GM20431 (cell line): ENCODE data around the gene GOLGA5.
"Not testable (repeated sequence)": the region's sequence is repeated elsewhere in the genome, so short reads cannot be mapped to it uniquely, and the experiment has no call there.

ENCODE experiments used
- in situ Hi-C: fragments of 300-500 bp; cut with MseI, MboI; formaldehyde crosslinking; loops from one replicate; pipeline ENCODE4 v1.15.0; 2020; ENCODE audit warnings: low sequenced_read_pairs; ENCODE audit not compliant: unreplicated experiment

The GOLGA5 gene, protein sequence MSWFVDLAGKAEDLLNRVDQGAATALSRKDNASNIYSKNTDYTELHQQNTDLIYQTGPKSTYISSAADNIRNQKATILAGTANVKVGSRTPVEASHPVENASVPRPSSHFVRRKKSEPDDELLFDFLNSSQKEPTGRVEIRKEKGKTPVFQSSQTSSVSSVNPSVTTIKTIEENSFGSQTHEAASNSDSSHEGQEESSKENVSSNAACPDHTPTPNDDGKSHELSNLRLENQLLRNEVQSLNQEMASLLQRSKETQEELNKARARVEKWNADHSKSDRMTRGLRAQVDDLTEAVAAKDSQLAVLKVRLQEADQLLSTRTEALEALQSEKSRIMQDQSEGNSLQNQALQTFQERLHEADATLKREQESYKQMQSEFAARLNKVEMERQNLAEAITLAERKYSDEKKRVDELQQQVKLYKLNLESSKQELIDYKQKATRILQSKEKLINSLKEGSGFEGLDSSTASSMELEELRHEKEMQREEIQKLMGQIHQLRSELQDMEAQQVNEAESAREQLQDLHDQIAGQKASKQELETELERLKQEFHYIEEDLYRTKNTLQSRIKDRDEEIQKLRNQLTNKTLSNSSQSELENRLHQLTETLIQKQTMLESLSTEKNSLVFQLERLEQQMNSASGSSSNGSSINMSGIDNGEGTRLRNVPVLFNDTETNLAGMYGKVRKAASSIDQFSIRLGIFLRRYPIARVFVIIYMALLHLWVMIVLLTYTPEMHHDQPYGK

DNA sequence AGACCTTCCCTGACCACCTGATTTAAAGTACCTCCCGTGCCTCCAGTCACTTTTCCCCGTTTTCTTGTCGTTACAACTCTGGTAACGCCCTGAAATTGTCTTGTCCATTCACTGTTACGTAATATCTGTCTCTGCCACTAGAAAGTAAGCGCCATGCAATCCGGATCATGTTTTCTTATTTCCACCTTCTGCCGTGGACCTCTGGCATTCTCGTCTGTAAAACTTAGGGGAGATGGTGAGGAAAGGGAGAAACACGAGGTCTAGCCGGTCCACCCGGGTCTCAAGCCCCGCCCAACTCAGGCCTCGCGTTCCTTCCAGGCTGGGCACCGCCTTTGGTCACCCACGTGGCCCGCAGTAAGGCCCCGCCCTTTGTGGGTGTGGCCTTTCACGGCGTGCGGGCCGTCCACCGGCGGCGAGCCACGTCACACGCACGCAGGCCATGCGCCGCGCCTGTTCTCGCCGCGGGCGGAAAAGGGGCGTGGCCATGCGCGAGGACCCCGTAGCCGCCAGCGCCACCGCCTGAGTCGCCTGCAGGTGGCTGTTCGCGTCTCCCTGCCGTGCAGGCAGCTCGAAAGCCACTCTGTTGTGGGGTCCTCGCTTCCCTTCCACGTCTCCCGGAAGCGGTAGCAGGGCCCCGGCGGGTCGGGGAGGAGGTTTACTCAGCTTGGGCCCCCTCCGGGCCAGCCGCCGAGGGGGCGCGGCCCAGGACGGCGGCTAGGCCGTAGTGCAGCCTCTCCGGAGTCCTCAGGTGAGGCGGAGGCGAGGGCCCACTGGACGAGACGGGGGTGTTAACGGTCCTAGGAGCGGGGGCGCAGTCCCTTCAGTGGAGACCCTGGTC is at the start of gene GOLGA5:
Gene GOLGA5 (plus strand): TSS at position 597 of the 838 bp plus-strand sequence. CDS start 3,133 bp downstream, outside the sequence.
- in situ Hi-C loops = no loop called here

DNA sequence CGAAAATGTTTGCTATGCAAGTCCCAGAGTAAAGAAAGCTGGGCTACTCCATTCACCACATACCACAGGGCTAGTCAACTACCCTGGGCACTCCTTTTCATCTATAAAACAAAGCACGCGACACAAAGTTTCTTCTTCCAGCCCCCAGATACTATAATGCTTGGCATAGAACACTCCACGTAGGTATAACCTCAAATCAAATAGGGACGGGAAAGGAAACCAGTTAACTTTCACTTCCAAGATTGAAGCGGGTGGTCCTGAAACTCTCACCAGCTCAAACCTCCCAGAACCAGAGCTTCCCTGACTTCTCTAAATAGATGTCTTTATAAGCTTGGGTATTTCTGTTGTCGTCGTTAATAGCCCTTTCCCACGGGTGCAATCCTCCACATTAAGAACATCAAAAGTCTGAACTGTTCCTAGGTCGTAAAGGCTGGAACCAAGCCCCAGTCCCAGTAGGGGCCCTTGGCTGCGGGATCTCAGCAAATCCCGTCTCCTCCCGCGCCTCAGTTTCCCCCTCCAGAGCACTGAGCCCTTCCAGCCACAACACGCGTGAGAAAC is 46.3 kb upstream of the GOLGA5 start:
- in situ Hi-C loops = no loop called here

DNA sequence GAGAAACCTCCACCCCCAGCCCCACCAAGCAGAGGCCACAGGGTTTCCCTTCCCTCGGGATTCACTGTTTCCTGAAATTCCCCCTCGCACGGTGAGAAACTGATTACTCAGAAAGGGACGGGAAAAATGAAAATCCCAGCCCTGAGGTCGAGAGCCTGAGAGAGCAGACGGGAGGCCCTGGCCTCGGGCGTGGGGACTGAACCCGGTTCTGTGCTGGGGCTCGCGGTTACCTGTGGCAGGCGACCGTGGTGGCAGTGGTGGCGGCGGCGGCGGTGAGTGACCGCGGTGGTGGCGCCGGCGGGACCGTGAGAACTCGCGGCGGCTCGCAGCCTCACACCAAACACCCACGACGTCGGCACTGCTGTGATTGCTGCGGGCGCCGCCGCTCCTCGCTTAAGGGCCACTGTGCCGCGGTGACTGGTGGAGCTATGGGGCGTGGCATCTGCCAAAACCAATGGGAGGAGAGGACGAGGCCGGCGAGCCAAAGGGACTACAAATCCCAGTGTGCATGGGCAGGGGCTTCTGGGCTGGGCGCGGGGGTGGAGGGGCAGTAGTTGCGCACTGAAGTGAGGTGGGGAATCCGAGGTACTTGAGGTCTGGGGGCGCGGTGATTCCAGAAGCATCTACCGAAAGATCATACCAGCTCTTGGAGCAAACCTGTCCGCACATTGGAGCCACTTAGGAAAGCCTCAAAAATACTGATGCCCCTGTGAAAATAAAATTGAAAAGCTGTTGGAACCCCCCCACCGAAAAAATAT is 45.7 kb upstream of the GOLGA5 start, which contains the start of gene LGMN:
Gene LGMN (minus strand): TSS at position 369 of the 758 bp plus-strand sequence. CDS start 15,841 bp downstream, outside the sequence.
- in situ Hi-C loops = no loop called here

DNA sequence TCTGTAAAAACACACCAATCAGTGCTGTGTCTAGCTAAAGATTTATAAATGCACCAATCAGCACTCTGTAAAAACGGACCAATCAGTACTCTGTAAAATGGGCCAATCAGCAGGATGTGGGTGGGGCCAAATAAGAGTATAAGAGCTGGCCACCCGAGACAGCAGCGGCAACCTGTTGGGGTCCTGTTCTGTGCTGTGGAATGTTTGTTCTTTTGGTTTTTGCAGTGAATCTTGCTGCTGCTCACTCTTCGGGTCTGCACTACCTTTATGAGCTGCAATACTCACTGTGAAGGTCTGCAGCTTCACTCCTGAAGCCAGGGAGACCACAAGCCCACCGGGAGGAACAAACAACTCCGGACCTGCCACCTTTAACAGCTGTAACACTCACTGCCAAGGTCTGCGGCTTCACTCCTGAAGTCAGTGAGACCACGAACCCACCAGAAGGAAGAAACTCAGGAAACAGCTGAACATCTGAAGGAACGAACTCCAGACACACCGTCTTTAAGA is 43.8 kb upstream of the GOLGA5 start:
- in situ Hi-C loops = not testable (repeated sequence)

DNA sequence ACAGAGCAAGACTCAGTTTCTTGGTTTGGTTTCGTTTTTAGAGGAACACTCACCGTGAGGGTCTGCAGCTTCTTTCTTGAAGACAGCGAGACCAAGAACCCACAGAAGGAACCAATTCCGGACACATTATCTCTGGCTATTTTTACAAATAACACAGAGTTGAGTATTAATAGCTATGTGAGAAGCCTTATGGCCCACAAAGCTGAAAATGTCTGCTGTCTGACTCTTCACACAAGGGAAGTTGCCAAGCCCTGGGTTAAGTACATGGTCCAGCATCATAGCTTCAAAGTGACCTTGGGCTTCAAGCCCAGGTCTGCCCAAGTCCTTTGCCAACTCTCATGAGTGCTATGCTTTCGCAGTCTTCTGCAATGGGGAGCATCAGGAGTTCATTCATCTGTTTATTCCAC is 43.1 kb upstream of the GOLGA5 start:
- in situ Hi-C loops = no loop called here

DNA sequence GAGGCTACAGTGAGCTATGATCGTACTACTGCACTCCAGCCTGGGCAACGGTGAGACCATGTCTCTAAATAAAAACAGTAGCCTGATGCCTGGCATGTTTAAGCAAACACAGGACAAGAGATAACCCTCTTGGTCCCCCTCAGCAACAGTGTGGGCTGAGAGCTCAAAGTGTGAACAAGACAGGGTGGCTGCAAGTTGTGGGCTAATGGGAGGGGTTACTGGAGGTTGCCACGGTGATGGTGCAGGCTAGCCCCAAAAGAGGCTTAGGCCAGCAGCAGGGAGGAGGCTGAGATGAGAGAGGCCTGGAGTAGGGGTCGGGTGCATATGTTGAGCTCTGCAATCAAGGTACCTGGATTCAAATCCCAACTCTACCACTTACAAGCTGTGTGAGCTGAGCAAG is 42.3 kb upstream of the GOLGA5 start:
- in situ Hi-C loops = no loop called here

DNA sequence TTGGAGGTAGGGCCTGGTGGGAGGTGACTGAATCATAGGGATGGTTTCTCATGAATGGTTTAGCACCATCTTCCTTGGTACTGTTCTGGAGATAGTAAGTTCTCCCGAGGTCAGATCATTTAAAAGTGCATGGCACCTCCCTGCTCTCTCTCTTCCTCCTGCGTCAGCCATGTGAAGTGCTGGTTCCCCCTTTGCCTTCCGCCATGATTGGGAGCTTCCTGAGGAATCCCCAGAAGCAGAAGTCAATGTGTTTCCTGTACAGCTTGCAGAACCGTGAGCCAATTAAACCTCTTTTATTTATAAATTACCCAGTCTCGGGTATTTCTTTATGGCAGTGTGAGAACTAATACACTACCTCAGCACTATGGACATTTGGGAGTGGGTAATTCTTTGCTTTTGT is 40.9 kb upstream of the GOLGA5 start:
- in situ Hi-C loops = no loop called here

DNA sequence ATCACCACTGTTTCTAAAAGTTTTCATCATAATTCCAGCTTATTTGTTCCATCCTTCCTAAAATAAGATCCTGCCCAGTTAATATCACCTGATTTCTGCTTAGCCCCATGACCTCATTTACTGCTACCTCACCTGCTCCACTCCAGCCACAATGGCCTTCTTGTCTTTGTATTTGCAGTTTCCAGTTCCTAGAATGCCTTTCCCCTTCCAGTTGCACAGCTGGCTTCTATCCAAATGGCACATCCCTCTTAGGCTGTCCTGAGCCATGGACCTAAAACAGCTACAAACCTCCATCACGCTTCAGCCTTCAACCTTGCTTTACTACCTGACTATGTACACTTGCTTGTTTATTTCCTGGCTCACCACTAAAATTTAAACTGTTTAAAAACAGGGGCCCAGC is 39.1 kb upstream of the GOLGA5 start:
- in situ Hi-C loops = no loop called here

DNA sequence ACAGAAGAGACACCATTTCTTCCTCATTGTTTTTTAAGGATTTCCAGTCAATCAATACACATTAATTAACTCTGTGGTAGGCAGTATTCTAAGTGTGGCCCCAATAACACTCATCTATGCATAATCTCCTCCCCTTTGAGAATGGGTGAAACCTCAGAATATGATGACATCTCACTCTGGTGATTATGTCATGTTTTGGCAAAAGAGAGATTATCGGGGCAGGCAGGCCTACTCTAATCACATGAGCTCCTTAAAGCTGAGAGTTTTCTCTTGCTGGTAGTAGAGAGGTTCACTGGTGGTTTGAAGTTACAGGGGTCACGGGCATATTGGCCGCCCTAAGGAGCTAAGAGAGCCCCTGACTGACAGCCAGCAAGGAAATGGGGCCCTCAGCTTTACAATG is 38.6 kb upstream of the GOLGA5 start:
- in situ Hi-C loops = no loop called here

DNA sequence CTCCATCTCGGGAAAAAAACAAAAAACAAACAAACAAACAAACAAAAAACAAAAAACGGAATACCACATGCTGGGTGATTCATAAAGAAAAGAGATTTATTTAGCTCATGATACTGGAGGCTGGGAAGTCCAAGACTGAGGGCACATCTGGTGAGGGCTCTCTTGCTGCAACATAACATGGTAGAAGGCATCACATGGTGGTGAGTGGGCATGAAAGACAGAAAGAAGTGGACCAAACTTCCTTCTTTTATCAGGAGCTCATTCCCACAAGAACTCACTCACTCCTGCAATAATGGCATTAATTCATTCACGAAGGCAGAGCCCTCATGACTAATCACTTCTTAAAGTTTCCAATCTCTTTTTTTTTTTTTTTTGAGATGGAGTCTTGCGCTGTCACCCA is 37.7 kb upstream of the GOLGA5 start:
- in situ Hi-C loops = no loop called here

DNA sequence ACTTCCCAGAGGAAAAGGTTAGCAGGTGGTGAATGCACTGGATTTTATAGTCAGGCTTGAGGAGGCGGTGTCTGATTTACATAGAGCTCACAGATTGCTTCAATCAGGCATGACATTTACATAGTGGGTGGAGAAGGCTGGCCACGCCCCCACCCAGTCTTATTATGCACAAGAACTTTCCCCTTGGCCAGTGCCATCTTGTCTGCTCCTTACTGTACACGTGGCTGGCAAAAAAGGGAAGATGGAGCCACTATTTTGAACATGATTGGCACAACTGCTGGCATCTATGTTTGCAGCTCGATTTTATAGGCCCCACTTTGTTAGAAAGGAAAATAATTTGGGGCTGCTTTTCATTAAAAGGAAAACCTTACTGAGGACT is 34.8 kb upstream of the GOLGA5 start:
- in situ Hi-C loops = no loop called here

DNA sequence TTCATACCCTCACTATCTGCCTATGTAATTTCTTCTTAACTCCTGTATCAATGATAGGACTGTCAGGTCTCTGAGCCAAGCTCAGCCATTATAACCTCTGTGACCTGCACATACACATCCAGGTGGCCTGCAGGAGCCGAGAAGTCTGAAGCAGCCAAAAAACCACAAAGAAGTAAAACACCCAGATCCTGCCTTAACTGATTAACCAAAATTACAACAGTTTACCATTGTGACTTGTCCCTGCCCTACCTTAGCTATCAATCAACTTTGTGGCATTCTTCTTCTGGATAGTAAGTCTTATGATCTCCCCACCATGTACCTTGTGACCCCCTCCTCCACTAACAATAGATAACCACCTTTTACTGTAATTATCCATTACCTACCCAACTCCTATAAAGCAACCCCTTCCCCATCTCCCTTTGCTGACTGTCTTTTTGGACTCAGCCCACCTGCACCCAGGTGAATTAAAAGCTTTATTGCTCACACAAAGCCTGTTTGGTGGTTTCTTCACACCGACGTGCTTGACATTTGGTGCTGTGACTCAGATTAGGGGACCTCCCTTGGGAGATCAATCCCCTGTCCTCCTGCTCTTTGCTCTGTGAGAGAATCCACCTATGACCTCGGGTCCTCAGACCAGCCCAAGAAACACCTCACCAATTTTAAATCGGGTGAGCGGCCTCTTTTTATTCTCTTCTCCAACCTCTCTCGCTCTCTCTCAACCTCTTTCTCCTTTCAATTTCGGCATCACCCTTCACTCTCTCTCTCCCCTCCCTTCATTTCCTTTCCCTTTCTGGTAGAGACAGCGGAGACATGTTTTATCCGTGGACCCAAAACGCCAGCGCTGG is 34.2 kb upstream of the GOLGA5 start:
- in situ Hi-C loops = no loop called here

DNA sequence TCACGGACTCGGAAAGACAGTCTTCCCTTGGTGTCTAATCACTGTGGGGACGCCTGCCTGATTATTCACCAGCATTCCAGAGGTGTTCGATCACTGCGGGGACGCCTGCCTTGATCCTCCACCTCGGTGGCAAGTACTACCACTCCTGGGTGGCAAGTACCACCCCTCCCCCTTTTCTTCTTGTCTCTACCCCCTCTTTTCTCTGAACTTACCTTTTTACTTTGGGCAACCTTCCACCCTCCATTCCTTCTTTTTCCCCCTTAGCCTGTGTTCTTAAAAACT is 33.6 kb upstream of the GOLGA5 start:
- in situ Hi-C loops = no loop called here

DNA sequence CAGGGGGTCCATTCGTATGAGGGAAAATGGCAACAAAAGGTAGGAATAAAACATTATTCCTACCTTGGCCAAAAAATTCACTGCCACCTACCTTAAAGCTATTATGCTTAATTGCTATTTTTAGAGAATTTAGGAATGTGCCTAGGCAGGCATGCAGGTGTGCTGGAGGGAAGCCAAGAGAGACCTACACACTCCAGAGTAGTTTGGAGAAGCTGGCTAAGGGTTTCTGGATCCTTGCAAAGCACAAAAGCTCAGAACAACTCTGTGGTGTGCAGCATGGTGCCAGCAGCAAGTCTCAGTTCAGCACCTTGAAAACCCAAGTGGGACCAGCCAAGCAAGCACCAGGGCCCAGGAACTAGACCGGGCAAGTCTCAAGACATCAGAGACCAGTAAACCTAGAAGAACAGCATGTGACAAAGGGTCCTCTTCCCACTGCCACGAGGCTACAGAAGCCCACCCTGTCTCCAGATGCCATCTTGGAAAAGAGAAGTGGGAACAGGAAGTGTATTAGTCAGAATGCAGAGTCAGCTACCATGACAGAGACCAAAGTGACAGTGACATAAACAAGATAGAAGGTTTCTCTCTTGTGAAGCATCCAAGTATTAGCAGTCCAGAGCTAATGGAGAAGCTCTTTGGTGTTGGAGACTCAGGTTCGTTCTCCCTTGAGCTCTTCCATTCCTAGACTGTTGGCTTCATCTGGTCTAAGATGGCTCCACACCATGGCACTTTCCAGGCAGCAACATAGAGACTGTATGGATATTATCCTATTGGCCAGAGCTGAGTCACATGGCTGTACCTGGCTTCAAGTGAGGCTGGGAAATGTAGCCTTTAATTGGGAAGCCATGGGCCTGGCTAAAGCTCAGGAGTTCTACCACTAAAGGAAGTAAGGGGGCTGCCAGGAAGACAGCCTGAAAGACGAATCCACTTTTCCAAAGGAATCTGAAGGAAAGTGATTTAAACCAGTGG is 30.2 kb upstream of the GOLGA5 start:
- in situ Hi-C loops = not testable (repeated sequence)

DNA sequence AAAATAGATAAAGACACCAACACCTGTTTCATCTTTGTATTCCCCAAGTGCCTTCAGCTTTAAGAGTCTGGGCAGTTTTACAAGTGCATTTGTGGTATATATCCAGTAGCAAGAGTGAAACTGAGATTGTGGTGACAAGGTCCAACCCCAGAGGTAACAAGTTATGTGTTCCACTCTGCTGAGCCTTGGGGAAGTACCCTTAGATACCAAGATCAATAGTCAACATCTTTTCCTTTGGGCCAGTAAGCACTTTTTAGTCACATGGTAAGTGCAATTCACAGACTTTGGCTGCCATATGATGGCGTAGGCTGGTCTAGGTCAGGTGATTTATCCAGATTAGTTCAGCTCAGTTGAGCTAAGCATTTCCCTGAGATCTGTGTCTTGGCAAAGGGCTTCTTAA is 25.9 kb upstream of the GOLGA5 start:
- in situ Hi-C loops = not testable (repeated sequence)

DNA sequence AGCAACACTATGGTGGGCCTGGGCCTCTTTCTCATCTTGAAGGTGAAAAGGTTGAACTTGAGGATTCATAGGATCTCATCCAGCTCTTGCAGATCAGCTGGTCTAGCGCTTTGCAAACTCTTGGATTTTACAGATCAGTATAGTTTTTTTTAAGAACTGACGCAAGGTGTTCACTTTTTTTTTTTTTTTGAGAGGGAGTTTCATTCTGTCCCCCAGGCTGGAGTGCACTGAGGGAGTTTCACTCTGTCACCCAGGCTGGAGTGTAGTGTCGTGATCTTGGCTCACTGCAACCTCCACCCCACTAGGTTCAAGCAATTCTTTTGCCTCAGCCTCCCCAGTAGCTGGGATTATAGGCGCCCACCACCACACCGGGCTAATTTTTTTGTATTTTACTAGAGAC is 25.3 kb upstream of the GOLGA5 start:
- in situ Hi-C loops = no loop called here

DNA sequence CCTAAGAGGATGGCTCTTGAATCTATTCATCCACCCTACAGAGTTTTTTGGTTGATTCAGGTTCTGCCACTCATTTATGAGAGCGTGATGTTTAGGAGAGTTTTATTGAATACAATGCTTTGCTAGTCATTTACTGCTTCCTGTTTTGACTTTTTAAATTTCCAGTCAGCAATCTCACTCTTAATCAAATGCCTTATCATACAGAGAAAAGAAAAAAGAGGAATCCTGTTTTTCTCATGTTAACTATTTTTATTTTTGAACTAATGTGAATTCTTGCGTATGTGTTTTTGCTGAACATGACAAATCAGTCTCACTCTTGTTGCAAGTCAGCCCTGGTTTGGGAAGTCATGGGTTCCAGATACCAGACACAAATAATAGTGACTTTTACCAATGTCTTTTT is 23.6 kb upstream of the GOLGA5 start:
- in situ Hi-C loops = no loop called here

DNA sequence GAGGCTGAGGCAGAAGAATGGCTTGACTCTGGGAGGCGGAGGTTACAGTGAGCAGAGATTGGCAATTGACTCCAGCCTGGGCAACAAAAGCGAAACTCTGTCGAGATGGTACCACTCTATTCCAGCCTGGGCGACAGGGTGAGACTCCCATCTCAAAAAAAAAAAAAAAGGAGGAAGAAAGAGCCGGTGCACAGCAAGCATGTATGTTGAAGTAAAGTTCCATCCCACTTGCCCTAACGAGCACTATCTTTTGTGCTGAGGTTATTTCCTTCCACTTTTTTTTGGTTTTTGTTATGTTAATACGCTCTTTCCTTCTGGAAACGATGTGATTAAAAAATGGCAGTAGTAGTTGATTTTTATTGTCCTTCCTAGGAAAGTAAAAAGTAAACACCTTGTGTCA is 19.5 kb upstream of the GOLGA5 start:
- in situ Hi-C loops = no loop called here
